Activated CD4-positive, alpha-beta T cell treated with anti-CD3 and anti-CD28 coated beads, Interleukin-2, Interleukin-4, amounts not matched to agents 100 ng/mL and 50 ng/mL, durations not matched to agents 16 hours and 8 hours (primary cell): ENCODE measurements around the gene TUT7.

Experiments
- DNase-seq: peaks from one replicate; pipeline ENCODE4 v3.0.0-alpha.2; 2020; ENCODE audit warnings: low spot score

The TUT7 gene

DNA sequence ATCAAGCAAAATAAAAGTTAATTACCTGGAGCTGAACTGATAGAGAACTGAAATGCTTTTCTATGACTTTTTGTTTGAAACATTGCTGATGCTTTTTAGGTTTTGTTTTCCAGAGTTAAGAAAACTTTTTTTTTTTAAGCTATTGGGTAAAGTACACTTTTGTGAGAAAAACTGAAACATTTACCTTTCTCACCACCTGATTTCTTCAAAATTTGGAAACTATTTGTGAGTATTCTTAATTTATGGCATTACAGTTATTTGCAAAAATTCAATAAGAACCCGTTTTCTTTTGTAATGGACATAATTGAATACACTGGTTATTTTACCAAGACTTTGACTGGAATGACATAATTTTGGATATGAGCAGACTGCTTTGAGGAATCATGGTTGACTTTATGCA lies 101.3 kb downstream of the TUT7 start:
- DNase-seq = no peak

DNA sequence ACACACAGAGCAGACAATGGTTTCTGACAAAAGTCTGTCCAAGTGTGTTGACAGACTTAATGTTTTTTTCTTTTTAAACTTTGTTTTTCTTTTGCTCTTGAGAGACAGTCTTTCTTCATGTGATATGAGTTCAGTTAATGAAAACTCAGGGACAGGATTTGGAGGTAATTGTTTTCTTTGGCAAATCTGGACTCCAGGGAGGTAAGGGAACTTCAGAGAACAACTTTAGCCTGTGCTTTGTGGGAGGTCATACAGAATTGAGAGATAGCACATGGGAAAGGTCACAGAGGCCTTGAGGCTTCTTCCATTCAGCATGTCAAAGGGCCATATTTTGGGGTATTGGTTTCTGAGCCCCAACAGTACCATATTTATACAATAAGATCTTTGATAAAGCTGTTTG lies 104.1 kb downstream of the TUT7 start:
- no peak for DNase-seq

DNA sequence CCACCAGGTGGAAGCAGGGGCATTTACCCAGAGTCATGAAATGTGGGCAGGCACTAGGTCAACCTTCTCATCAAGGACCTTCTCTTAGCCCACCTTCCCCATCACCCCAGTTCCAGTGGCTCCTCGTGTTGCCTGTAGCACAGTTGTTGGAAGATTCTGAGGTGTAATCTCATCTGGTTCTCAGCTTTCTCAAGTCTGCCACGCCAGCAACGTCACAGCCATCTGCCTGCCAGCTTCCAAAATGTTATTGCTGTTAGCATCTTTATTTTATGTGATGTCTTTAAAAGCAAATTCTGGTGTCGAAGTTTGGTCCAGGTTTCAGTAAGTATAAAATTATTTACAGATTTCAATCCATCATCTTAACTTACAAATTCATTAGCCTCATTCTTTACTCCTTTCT lies 105.5 kb downstream of the TUT7 start:
- DNase-seq = no peak

DNA sequence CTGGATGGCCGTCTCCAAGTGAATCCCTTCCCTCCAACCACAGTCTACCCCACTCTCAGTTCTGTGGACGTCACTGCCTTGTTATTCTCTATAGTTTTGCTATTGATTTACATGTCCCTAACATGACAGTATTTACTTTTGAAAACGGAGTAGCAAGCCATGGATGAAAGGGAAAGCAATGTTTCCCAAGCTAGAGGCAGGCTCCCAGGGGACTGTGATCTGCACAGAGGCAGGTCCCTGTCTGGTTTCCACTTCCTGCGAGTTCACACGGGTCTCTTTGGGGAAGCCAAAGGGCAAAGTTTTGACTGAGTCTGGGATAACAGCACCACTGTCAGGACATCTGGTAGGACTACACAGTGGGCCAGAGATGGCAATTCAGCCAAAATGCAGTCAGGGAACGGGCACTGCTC lies 107.5 kb downstream of the TUT7 start:
- DNase-seq = no peak

DNA sequence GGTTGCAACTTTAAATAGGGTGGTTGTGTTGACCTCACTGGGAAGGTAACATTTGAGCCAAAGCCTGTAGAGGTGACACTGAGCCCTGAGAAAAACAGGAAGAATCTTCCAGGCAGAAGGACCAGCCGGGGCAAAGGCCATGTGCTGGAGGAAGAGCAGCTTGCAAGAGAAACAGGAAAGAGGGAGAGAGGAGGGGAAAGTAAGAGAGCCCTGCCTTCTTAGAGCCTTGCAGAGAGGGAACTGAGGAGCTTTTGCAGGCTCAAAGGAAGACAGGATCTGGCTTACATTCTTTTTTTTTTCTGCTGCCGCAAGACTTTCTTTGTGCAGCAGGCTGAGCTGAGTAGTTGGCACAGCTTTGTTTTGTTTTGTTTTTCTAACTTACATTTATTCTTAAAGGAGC lies 112.1 kb downstream of the TUT7 start:
- no peak for DNase-seq

DNA sequence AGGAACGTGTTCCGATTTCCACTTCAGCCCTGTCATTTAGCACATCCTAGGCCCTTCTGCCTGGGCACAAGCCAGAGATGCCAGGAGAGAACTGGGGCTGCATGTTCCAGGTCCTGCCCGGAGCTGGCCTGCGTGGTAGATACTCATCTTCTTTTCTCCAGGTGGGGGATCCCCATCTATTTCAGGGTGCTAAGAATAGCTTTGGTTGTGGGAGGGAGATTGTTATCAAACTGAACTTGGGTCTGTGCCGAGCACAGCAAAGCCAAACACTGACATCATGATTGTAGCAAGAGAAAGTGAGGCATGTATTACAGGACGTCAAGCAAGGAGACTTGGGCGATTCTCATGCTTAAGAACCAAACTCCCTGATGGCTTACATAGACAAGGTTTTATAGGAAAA lies 113.0 kb downstream of the TUT7 start:
- no peak for DNase-seq

DNA sequence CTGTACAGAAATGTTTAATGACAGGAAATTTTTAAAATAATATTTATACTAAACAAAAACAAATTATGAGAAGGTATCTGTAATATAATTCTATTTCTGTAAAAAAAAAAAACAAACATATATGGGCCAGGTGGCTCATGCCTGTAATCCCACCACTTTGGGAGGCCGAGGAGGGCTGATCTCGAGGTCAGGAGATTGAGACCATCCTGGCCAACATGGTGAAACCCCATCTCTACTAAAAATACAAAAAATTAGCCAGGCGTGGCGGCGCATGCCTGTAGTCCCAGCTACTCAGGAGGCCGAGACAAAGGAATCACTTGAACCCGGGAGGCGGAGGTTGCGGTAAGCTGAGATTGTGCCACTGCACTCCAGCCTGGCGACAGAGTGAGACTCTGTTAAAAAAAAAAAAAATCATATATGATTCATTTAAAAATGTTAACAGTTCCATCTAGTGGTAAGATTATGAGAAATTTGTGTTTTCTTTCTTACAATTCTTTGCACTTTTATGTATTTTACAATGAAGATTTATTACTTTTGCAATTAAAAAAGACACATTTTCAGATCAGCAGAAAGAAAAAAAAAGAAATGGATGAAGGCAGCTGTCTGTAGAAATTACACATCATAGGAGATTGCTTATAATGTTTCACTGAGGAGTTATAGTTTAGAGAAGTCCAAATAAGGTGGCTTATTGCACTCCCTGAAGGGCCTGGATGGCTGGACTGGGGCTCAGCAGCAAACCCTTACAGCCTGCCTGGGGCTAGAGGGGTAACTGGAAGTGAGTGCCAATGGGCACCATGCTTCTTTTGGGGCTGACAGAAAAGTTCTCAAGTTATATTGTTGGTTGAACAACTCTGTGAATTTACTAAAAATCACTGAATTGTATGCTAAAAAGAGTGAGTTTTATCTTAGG lies 115.1 kb downstream of the TUT7 start:
- no peak for DNase-seq
